ENCODE measurements around the gene DIPK1C.
A peak's percentile ranks its signal among the peaks of the same experiment; 100 is the strongest.

Gene DIPK1C

GRCh38 chr18:74480149-74480651, 23.1 kb upstream of the DIPK1C start:
- no peak for DNase-seq

GRCh38 chr18:74479486-74480148, 22.5 kb upstream of the DIPK1C start:
- DNase-seq = no peak

- no peak for DNase-seq
Measured at GRCh38 chr18:74478880-74479279, 21.8 kb upstream of the DIPK1C start.

- DNase-seq = no peak
Measured at GRCh38 chr18:74478316-74478715, 21.2 kb upstream of the DIPK1C start.

GRCh38 chr18:74477771-74478170, 20.7 kb upstream of the DIPK1C start:
- no peak for DNase-seq

- DNase-seq = peak; percentile 61
Measured at GRCh38 chr18:74476140-74476539, 19.0 kb upstream of the DIPK1C start.

GRCh38 chr18:74473976-74474640, 17.0 kb upstream of the DIPK1C start:
- no peak for DNase-seq

- DNase-seq = no peak
Measured at GRCh38 chr18:74472312-74472711, 15.2 kb upstream of the DIPK1C start.

GRCh38 chr18:74468547-74469061, 11.5 kb upstream of the DIPK1C start:
- DNase-seq = no peak

- DNase-seq = no peak
Measured at GRCh38 chr18:74465775-74466174, 8.7 kb upstream of the DIPK1C start.

GRCh38 chr18:74463983-74464382, 6.9 kb upstream of the DIPK1C start:
- no peak for DNase-seq

GRCh38 chr18:74463254-74463653, 6.1 kb upstream of the DIPK1C start:
- no peak for DNase-seq

GRCh38 chr18:74460825-74461224, 3.7 kb upstream of the DIPK1C start:
- DNase-seq = no peak

GRCh38 chr18:74459889-74460288, 2.8 kb upstream of the DIPK1C start:
- DNase-seq = no peak

GRCh38 chr18:74457725-74458421, 765 bp upstream of the DIPK1C start:
- no peak for DNase-seq

- DNase-seq = no peak
Measured at GRCh38 chr18:74456349-74457042, 612 bp downstream of the DIPK1C start.

GRCh38 chr18:74456017-74456348, 1.1 kb downstream of the DIPK1C start:
- DNase-seq = no peak

- DNase-seq = no peak
Measured at GRCh38 chr18:74455386-74455785, 1.7 kb downstream of the DIPK1C start.

- no peak for DNase-seq
Measured at GRCh38 chr18:74454279-74454751, 2.8 kb downstream of the DIPK1C start.

- no peak for DNase-seq
Measured at GRCh38 chr18:74453642-74454198, 3.4 kb downstream of the DIPK1C start.

- DNase-seq = no peak
Measured at GRCh38 chr18:74453016-74453566, 4.0 kb downstream of the DIPK1C start.

GRCh38 chr18:74451148-74451547, 6.0 kb downstream of the DIPK1C start:
- no peak for DNase-seq

Measured in NCI-H82 (cell line).